RWPE1 (cell line): ENCODE measurements around the gene TTC21A.
"Not testable (repeated sequence)": the region's sequence is repeated elsewhere in the genome, so short reads cannot be mapped to it uniquely, and the experiment has no call there.

Experiments used
- CTCF ChIA-PET: fragments of 350-600 bp; sonication (Branson Sonifier 250); formaldehyde crosslinking; extraction: SDS; loops from one replicate; lab custom pipeline; 2021; lab: Yijun Ruan, JAX
- POLR2A ChIA-PET: fragments of 400-600 bp; formaldehyde crosslinking; extraction: SDS; loops from one replicate; lab custom pipeline; 2020; ENCODE audit warnings: antibody characterized with exemption; ENCODE audit not compliant: low non-redundant PET; lab: Yijun Ruan, JAX
- DNase-seq: peaks from one replicate; pipeline ENCODE4 v3.0.0; 2012; ENCODE audit warnings: low spot score
- H3K27ac ChIP-seq: fragments of 450-650 bp; 2 replicates; pipeline ENCODE4 v1.5.1; 2017
- TF ChIP-seq, protein P1 (sequence below): fragments of 450-650 bp; conservative IDR thresholded peaks from 2 replicates; pipeline ENCODE4 v1.5.1; 2017; ENCODE audit warnings: low read depth, mild to moderate bottlenecking

Gene TTC21A, protein sequence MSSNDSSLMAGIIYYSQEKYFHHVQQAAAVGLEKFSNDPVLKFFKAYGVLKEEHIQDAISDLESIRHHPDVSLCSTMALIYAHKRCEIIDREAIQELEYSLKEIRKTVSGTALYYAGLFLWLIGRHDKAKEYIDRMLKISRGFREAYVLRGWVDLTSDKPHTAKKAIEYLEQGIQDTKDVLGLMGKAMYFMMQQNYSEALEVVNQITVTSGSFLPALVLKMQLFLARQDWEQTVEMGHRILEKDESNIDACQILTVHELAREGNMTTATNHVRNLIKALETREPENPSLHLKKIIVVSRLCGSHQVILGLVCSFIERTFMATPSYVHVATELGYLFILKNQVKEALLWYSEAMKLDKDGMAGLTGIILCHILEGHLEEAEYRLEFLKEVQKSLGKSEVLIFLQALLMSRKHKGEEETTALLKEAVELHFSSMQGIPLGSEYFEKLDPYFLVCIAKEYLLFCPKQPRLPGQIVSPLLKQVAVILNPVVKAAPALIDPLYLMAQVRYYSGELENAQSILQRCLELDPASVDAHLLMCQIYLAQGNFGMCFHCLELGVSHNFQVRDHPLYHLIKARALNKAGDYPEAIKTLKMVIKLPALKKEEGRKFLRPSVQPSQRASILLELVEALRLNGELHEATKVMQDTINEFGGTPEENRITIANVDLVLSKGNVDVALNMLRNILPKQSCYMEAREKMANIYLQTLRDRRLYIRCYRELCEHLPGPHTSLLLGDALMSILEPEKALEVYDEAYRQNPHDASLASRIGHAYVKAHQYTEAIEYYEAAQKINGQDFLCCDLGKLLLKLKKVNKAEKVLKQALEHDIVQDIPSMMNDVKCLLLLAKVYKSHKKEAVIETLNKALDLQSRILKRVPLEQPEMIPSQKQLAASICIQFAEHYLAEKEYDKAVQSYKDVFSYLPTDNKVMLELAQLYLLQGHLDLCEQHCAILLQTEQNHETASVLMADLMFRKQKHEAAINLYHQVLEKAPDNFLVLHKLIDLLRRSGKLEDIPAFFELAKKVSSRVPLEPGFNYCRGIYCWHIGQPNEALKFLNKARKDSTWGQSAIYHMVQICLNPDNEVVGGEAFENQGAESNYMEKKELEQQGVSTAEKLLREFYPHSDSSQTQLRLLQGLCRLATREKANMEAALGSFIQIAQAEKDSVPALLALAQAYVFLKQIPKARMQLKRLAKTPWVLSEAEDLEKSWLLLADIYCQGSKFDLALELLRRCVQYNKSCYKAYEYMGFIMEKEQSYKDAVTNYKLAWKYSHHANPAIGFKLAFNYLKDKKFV (N-terminal part only)

DNA sequence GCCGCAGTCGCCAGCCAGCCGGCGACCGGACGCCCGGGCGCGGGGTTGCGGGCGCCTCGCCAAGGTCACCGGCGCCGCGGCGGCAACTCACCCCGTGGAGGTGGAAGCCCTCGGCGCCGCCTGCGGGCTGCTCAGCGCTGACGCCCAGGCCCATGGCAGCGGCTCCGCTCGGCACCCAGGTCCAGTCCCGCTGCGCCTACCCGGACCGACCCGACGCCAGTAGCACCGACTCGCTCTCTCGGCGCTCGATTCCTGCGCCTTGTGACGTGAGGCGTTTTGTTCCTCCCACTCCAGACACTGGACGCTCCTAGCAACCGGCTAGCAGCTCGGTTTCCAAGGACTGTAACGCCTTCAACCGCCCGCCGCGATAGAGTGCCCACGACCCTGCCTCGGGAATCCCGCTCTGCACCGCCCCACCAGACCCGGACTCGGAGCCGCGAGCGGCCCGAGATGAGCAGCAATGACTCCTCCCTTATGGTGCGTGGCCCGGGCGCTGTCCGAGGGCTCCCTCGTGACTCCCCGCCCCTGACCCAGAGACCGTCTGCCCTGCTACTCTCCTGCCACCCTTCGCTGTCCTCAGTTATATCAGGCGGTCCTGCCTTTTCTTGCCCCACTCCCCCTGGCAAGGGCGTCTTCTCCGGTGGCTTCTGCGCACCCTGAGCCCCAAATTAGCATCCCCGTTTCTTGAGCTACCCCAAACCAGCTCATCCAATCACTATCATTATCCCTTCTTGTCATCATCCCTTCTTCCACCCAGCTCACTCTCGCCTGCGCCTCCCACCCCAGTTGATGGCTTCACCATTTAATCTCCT is at the start of gene TTC21A, which contains the start of gene GORASP1:
TTC21A (plus strand) TSS at position 293 of the 812 bp plus-strand sequence; CDS start at position 451, 158 bp downstream.
GORASP1 (minus strand) TSS at position 240 of the 812 bp plus-strand sequence; CDS start at position 154, 86 bp downstream.
- DNase-seq: peak; percentile 77
- ChIA-PET POLR2A (no interaction called here), CTCF (interaction anchor here (0.6 to 0.7 kb wide), 3 partner anchors 42 to 180 kb away, joined by 3 to 5 read pairs (median 3); no protein-coding TSS in a partner anchor)
- H3K27ac ChIP-seq: peak within 1 kb of the TSS; percentile 83
- TF ChIP-seq, protein P1, sequence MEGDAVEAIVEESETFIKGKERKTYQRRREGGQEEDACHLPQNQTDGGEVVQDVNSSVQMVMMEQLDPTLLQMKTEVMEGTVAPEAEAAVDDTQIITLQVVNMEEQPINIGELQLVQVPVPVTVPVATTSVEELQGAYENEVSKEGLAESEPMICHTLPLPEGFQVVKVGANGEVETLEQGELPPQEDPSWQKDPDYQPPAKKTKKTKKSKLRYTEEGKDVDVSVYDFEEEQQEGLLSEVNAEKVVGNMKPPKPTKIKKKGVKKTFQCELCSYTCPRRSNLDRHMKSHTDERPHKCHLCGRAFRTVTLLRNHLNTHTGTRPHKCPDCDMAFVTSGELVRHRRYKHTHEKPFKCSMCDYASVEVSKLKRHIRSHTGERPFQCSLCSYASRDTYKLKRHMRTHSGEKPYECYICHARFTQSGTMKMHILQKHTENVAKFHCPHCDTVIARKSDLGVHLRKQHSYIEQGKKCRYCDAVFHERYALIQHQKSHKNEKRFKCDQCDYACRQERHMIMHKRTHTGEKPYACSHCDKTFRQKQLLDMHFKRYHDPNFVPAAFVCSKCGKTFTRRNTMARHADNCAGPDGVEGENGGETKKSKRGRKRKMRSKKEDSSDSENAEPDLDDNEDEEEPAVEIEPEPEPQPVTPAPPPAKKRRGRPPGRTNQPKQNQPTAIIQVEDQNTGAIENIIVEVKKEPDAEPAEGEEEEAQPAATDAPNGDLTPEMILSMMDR: no peak

DNA sequence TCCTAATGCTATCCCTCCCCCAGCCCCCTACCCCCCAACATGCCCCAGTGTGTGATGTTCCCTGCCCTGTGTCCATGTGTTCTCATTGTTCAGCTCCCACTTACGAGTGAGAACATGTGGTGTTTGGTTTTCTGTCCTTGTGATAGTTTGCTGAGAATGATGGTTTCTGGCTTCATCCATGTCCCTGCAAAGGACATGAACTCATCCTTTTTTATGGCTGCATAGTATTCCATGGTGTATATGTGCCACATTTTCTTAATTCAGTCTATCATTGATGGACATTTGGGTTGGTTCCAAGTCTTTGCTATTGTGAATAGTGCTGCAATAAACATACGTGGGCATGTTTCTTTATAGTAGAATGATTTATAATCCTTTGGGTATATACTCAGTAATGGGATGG is 46.3 kb upstream of the TTC21A start:
- H3K27ac ChIP-seq, DNase-seq, CTCF ChIA-PET, POLR2A ChIA-PET: not testable (repeated sequence)

GRCh38 chr3:39062180-39062579 is 45.3 kb upstream of the TTC21A start:
- H3K27ac ChIP-seq: no peak overlapping the region
- CTCF ChIA-PET: no interaction called here
- TF ChIP-seq, protein P1: no peak
- no peak for DNase-seq
- POLR2A ChIA-PET: no interaction called here

DNA sequence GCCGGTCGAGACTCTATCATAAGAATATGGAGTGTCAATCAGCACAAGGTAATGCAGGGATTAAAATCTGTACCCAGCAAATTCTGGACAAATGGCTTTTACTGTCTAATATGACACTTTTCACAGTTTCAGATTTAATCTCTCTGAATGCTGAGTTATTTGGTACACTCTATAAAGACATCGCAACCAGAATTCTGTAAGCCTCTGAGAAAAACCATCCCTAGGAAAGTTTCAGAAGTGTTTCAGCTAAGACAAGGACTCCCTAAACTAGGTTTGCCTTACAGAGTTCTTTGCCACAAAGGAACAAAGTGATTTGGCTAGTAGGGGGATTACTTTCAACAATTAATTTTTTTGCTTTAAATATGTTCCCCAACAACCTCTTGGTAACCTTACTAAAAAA is 44.3 kb upstream of the TTC21A start:
- ChIA-PET POLR2A (no interaction called here), CTCF (no interaction called here)
- TF ChIP-seq, protein P1: no peak

GRCh38 chr3:39064646-39065045 is 42.8 kb upstream of the TTC21A start:
- POLR2A ChIA-PET: interaction anchor here (0.6 kb wide), 1 partner anchor 335 kb away, joined by 4 read pairs; no protein-coding TSS in a partner anchor
- no peak overlapping the region for H3K27ac ChIP-seq
- TF ChIP-seq, protein P1: no peak
- DNase-seq: no peak
- CTCF ChIA-PET: interaction anchor here (0.5 to 0.6 kb wide), 2 partner anchors 211 to 526 kb away, joined by 3 to 4 read pairs; no protein-coding TSS in a partner anchor

More for the DNA sequence above, 44.3 kb upstream of the TTC21A start:
- H3K27ac ChIP-seq: no peak overlapping the region
- no peak for DNase-seq

- ChIA-PET POLR2A (interaction anchor here (0.6 kb wide), 1 partner anchor 334 kb away, joined by 4 read pairs; no protein-coding TSS in a partner anchor), CTCF (interaction anchor here (0.5 to 0.6 kb wide), 4 partner anchors 23 to 1522 kb away, joined by 3 to 5 read pairs (median 4); no protein-coding TSS in a partner anchor)
- H3K27ac ChIP-seq: no peak overlapping the region
- peak; percentile 1 for DNase-seq
- TF ChIP-seq, protein P1: 0 out of 2 replicates have a peak, but pooled peaks have one; percentile 15
Observed at GRCh38 chr3:39065197-39065596, 42.3 kb upstream of the TTC21A start.
